GM12865 (cell line): ENCODE measurements around the gene LAIR2.

Experiments
- DNase-seq: peaks from one replicate; pipeline ENCODE4 v3.0.0; 2010; ENCODE audit warnings: low read depth
- H3K4me3 ChIP-seq: 2 replicates; pipeline ENCODE4 v1.5.1; 2011; ENCODE audit warnings: mild to moderate bottlenecking, low read depth, low read length, control low read depth
- CTCF ChIP-seq: IDR thresholded peaks from 2 replicates; pipeline ENCODE4 v1.5.1; 2011; ENCODE audit warnings: low read length, control low read depth, low read depth, inconsistent platforms; ENCODE audit not compliant: insufficient read depth; ENCODE audit errors: missing control alignments

LAIR2 gene

GRCh38 chr19:54477650-54478049, 25.0 kb upstream of the LAIR2 start:
- no peak overlapping the region for H3K4me3 ChIP-seq
- DNase-seq = no peak
- no peak for TF ChIP-seq CTCF

- TF ChIP-seq CTCF = peak; percentile 75
- peak; percentile 68 for DNase-seq
- no peak overlapping the region for H3K4me3 ChIP-seq
Observed at GRCh38 chr19:54478677-54479266, 23.9 kb upstream of the LAIR2 start.

- TF ChIP-seq CTCF = no peak
- DNase-seq = no peak
- H3K4me3 ChIP-seq = no peak overlapping the region
Observed at GRCh38 chr19:54480051-54480450, 22.6 kb upstream of the LAIR2 start.

GRCh38 chr19:54481326-54481930, 21.2 kb upstream of the LAIR2 start:
- peak; percentile 81 for TF ChIP-seq CTCF
- peak; percentile 66 for DNase-seq
- H3K4me3 ChIP-seq = no peak overlapping the region

GRCh38 chr19:54482889-54483288, 19.7 kb upstream of the LAIR2 start:
- no peak overlapping the region for H3K4me3 ChIP-seq
- peak; percentile 59 for DNase-seq
- no peak for TF ChIP-seq CTCF

- no peak overlapping the region for H3K4me3 ChIP-seq
- no peak for DNase-seq
- no peak for TF ChIP-seq CTCF
Observed at GRCh38 chr19:54484451-54484850, 18.2 kb upstream of the LAIR2 start.

GRCh38 chr19:54485851-54486250, 16.8 kb upstream of the LAIR2 start:
- H3K4me3 ChIP-seq = no peak overlapping the region
- DNase-seq = no peak
- no peak for TF ChIP-seq CTCF
